ENCODE data around the gene CHRNA4. TPM values are rescaled to one million over a fixed set of nuclear protein-coding genes. Genes with fewer than 3 reads are reported as not detected.

The CHRNA4 gene
- total and polyA plus RNA-seq, 2 of the 4 experiments (the other 2 are of a cell fraction), result not detected

- H4K8ac ChIP-seq (ENCODE audit: low read depth in 2 of 2, low read length in 2 of 2), result no peak overlapping the region
- no peak overlapping the region for H2BK5ac ChIP-seq (ENCODE audit: low read depth, low read length, poor library complexity, severe bottlenecking)
- H3K27ac ChIP-seq (ENCODE audit: insufficient read depth, low read length), result no peak overlapping the region
- CTCF ChIA-PET, result no interaction called here
- intact Hi-C loops (cut with micrococcal nuclease) (no loop called here), dilution Hi-C loops (cut with HindIII; ENCODE audit: low sequenced_read_pairs, unreplicated experiment) (no loop called here), in situ Hi-C loops (cut with MboI; ENCODE audit: low sequenced_read_pairs) (no loop called here)
- no peak overlapping the region for H3K9ac ChIP-seq (ENCODE audit: low read depth, low read length)
- H3K36me3 ChIP-seq (ENCODE audit: control insufficient read depth, insufficient read depth, low read length), result no peaks in the 10 kb centered on the region
- H3K79me1 ChIP-seq (ENCODE audit: low read depth in 1 of 2, low read length in 2 of 2), result no peaks in the 10 kb centered on the region
- POLR2A ChIA-PET (ENCODE audit: unreplicated experiment), result no interaction called here
- H2BK20ac ChIP-seq (ENCODE audit: low read depth, low read length), result no peak overlapping the region
- H3K27me3 ChIP-seq (ENCODE audit: control insufficient read depth, insufficient read depth, low read length), result peaks cover 8% of the 10 kb centered on the region; the same call in 1 of the 2 replicates
- DNase-seq (no peak), ATAC-seq (ENCODE audit: low read depth) (no peak)
- peak overlapping the region; percentile 16 for H2AK9ac ChIP-seq (replicated peaks; ENCODE audit: low read depth, low read length, poor library complexity)
- H3K4me2 ChIP-seq (ENCODE audit: low read depth, low read length), result no peak overlapping the region
- no peak for TF ChIP-seq CHD1 (IDR thresholded peaks at IDR 0.05; ENCODE audit: low read depth, low read length)
- TF ChIP-seq POLR2A (IDR thresholded peaks at IDR 0.05; ENCODE audit: low read depth, low read length), result no peak
- no peak for TF ChIP-seq NFE2L2 (IDR thresholded peaks at IDR 0.05; ENCODE audit: low read depth, low read length)
- TF ChIP-seq BHLHE40 (IDR thresholded peaks at IDR 0.05; ENCODE audit: low read depth, low read length), result no peak
- no peak for TF ChIP-seq RFX5 (IDR thresholded peaks at IDR 0.05; ENCODE audit: low read depth, low read length)
- no peak for TF ChIP-seq SMC3 (IDR thresholded peaks at IDR 0.05; ENCODE audit: low read depth, low read length)
- TF ChIP-seq MXI1 (IDR thresholded peaks at IDR 0.05; ENCODE audit: borderline replicate concordance, low read depth, low read length), result no peak
- TF ChIP-seq USF2 (IDR thresholded peaks at IDR 0.05; ENCODE audit: low read depth, low read length), result no peak
- TF ChIP-seq FOS (IDR thresholded peaks at IDR 0.05; ENCODE audit: low read depth, low read length), result no peak
- no peak for TF ChIP-seq ELK1 (IDR thresholded peaks at IDR 0.05; ENCODE audit: borderline replicate concordance, low read depth, low read length)
- TF ChIP-seq RAD21 (IDR thresholded peaks at IDR 0.05; ENCODE audit: low read length), result no peak
- TF ChIP-seq MAFK (IDR thresholded peaks at IDR 0.05; ENCODE audit: low read depth, low read length), result no peak
- no peak overlapping the region for H3K14ac ChIP-seq (replicated peaks; ENCODE audit: low read depth, low read length)
- H3K4me3 ChIP-seq (ENCODE audit: insufficient read depth, low read depth, low read length), result no peak overlapping the region
- no peak overlapping the region for H2BK15ac ChIP-seq (ENCODE audit: low read depth, low read length)
- no peak overlapping the region for H3K23ac ChIP-seq (ENCODE audit: low read depth, low read length)
- peaks cover 3% of the 10 kb centered on the region; the same call in 1 of the 2 replicates for H3K9me3 ChIP-seq (ENCODE audit: control insufficient read depth, insufficient read depth, low read length)
- H2AK5ac ChIP-seq (ENCODE audit: low read depth, low read length), result no peak overlapping the region
- 12% methylated on average over 13 of the region's 28 CpGs; no CpG with 5 or more reads in 1 of the 2 experiments for WGBS, 2 experiments (ENCODE audit: extremely low coverage in 2 of 2, insufficient read length in 1 of 2)
- H3K4ac ChIP-seq (ENCODE audit: low read depth, low read length), result no peak overlapping the region
- BruUV-seq (replicated peaks), result no TSS peak
- H3K4me1 ChIP-seq (ENCODE audit: control insufficient read depth, insufficient read depth, low read length), result no peaks in the 10 kb centered on the region
- no peaks in the 10 kb centered on the region for H3K9me1 ChIP-seq (ENCODE audit: insufficient read depth, low read length)
- no peaks in the 10 kb centered on the region for H4K20me1 ChIP-seq (ENCODE audit: insufficient read depth, low read length)
- no peak overlapping the region for H3K56ac ChIP-seq (ENCODE audit: extremely low read depth, insufficient read depth, low read length)
- no peak overlapping the region for H4K5ac ChIP-seq (ENCODE audit: low read depth, low read length)
- H4K91ac ChIP-seq (ENCODE audit: insufficient read depth, low read depth, low read length), result no peak overlapping the region
- no peak overlapping the region for H2AFZ ChIP-seq (replicated peaks; ENCODE audit: low read length, poor library complexity)
- no peak overlapping the region for H2BK120ac ChIP-seq (ENCODE audit: low read depth, low read length)
- no peak overlapping the region for H3K18ac ChIP-seq (ENCODE audit: low read depth, low read length)
These were observed 9.1 kb downstream of the CHRNA4 start for GRCh38 chr20:63351811-63352591.
